Naive thymus-derived CD8-positive, alpha-beta T cell (primary cell): ENCODE data around the gene ADAMTS6. TPM values are rescaled to one million over a fixed set of nuclear protein-coding genes. Genes with fewer than 3 reads are reported as not detected.

Experiments
- ATAC-seq, 2 donors: fragments of 150-1000 bp; cut with Tn5 transposase in 1 of 2; sonication (Bioruptor Pico), chemical (Tn5 transposase) in 1 of 2; 1 replicate in 1 of 2; 2 replicates in 1 of 2; pipeline ENCODE4 v1.10.0; 2021; ENCODE audit warnings: mild to moderate bottlenecking in 2 of 2, moderate library complexity in 2 of 2
- POLR2A ChIA-PET: fragments of 350-600 bp; sonication (Branson Sonifier 250); formaldehyde crosslinking; loops from one replicate; lab custom pipeline; 2021; ENCODE audit warnings: antibody characterized with exemption; lab: Charles Lee
- DNase-seq, 10 donors: peaks; one replicate each; pipeline versions ENCODE4 v3.0.0 to v3.0.0-alpha.2; 2020 to 2022
- H3K27ac Mint-ChIP-seq, 10 donors: one replicate each; pipeline ENCODE4 v1.8.0; 2020 to 2022; ENCODE audit warnings: mild to moderate bottlenecking in 10 of 10, mixed read lengths in 10 of 10, moderate library complexity in 4 of 10, inconsistent platforms in 1 of 10
- H3K27me3 Mint-ChIP-seq, 5 donors: one replicate each; pipeline ENCODE4 v1.8.0; 2021 to 2022; ENCODE audit warnings: mixed read lengths in 5 of 5
- H3K36me3 Mint-ChIP-seq, 3 donors: one replicate each; pipeline ENCODE4 v1.8.0; 2020 to 2022; ENCODE audit warnings: mixed read lengths in 3 of 3, mild to moderate bottlenecking in 2 of 3, inconsistent platforms in 1 of 3
- H3K4me1 Mint-ChIP-seq, 4 donors: one replicate each; pipeline ENCODE4 v1.8.0; 2021 to 2022; ENCODE audit warnings: mixed read lengths in 4 of 4
- H3K4me3 Mint-ChIP-seq, 10 donors: one replicate each; pipeline ENCODE4 v1.8.0; 2020 to 2022; ENCODE audit warnings: mild to moderate bottlenecking in 10 of 10, mixed read lengths in 10 of 10, moderate library complexity in 6 of 10, inconsistent platforms in 1 of 10
- H3K9me3 Mint-ChIP-seq, 9 donors: one replicate each; pipeline ENCODE4 v1.8.0; 2020 to 2022; ENCODE audit warnings: mixed read lengths in 9 of 9, mild to moderate bottlenecking in 3 of 9, inconsistent platforms in 1 of 9, moderate library complexity in 1 of 9
- polyA plus RNA-seq, 3 donors: library from polyadenylated mRNA; unstranded; fragments of 300-500 nt; fragmentation: Illumina TruSeq; gene quantifications; one replicate each; pipeline ENCODE4 v1.2.3, GENCODE V29; 2021
- total RNA-seq, 8 experiments: library from RNA in 2 of 8; stranded (reverse) in 2 of 8; gene quantifications; one replicate each; pipeline ENCODE4 v1.2.3 and lab custom pipeline; 2021 to 2026

The ADAMTS6 gene
- total and polyA plus RNA-seq, 5 experiments from 2014 or later = 0.25 to 9.6 (median 0.66) TPM

- ATAC-seq (no peak), DNase-seq (no peak)
- peaks cover 0 to 11% (median 0%) of the 10 kb centered on the region in 3 donors for H3K36me3 Mint-ChIP-seq
- no peaks in the 10 kb centered on the region for H3K9me3 Mint-ChIP-seq
- no peak overlapping the region for H3K27ac Mint-ChIP-seq
- no peaks in the 10 kb centered on the region for H3K27me3 Mint-ChIP-seq
- POLR2A ChIA-PET = no interaction called here
- no peak overlapping the region for H3K4me3 Mint-ChIP-seq
- no peaks in the 10 kb centered on the region for H3K4me1 Mint-ChIP-seq
Observed at GRCh38 chr5:65296067-65296466, 185.7 kb downstream of the ADAMTS6 start.

GRCh38 chr5:65292196-65292595 lies 189.5 kb downstream of the ADAMTS6 start:
- no peak overlapping the region for H3K4me3 Mint-ChIP-seq
- H3K4me1 Mint-ChIP-seq = no peaks in the 10 kb centered on the region
- no peak for DNase-seq
- ATAC-seq = no peak
- H3K27me3 Mint-ChIP-seq = no peaks in the 10 kb centered on the region
- H3K9me3 Mint-ChIP-seq = no peaks in the 10 kb centered on the region
- H3K27ac Mint-ChIP-seq = no peak overlapping the region
- POLR2A ChIA-PET = no interaction called here
- H3K36me3 Mint-ChIP-seq = peaks cover 0 to 7% (median 0%) of the 10 kb centered on the region in 3 donors

- Mint-ChIP-seq H3K27ac (no peak overlapping the region), H3K27me3 (no peaks in the 10 kb centered on the region), H3K9me3 (no peaks in the 10 kb centered on the region), H3K4me3 (no peak overlapping the region), H3K36me3 (peaks cover 0 to 7% (median 0%) of the 10 kb centered on the region in 3 donors), H3K4me1 (no peaks in the 10 kb centered on the region)
- ATAC-seq = no peak
- DNase-seq = no peak
- POLR2A ChIA-PET = no interaction called here
Observed at GRCh38 chr5:65290677-65291076, 191.0 kb downstream of the ADAMTS6 start.

- Mint-ChIP-seq H3K4me3 (no peak overlapping the region), H3K4me1 (no peaks in the 10 kb centered on the region), H3K36me3 (peaks cover 0 to 10% (median 0%) of the 10 kb centered on the region in 3 donors), H3K9me3 (no peaks in the 10 kb centered on the region), H3K27ac (no peak overlapping the region), H3K27me3 (no peaks in the 10 kb centered on the region)
- ATAC-seq (no peak), DNase-seq (no peak)
- POLR2A ChIA-PET = no interaction called here
Observed at GRCh38 chr5:65288657-65289056, 193.1 kb downstream of the ADAMTS6 start.

- H3K4me1 Mint-ChIP-seq = no peaks in the 10 kb centered on the region
- DNase-seq (no peak), ATAC-seq (no peak)
- H3K4me3 Mint-ChIP-seq = no peak overlapping the region
- H3K36me3 Mint-ChIP-seq = peaks cover 0 to 9% (median 0%) of the 10 kb centered on the region in 3 donors
- peaks cover 0 to 4% (median 0%) of the 10 kb centered on the region in 9 donors for H3K9me3 Mint-ChIP-seq
- peak overlapping the region in 1 of 10 donors; percentile 44 for H3K27ac Mint-ChIP-seq
- peaks cover 0 to 4% (median 0%) of the 10 kb centered on the region in 5 donors for H3K27me3 Mint-ChIP-seq
- POLR2A ChIA-PET = no interaction called here
Observed at GRCh38 chr5:65279603-65280002, 202.1 kb downstream of the ADAMTS6 start.

- POLR2A ChIA-PET = no interaction called here
- no peak for ATAC-seq
- H3K36me3 Mint-ChIP-seq = peaks cover 0 to 12% (median 0%) of the 10 kb centered on the region in 3 donors
Observed at GRCh38 chr5:65276178-65276890, 205.4 kb downstream of the ADAMTS6 start.

GRCh38 chr5:65271906-65272305 lies 209.8 kb downstream of the ADAMTS6 start:
- DNase-seq (no peak), ATAC-seq (no peak)
- Mint-ChIP-seq H3K4me1 (no peaks in the 10 kb centered on the region), H3K9me3 (no peaks in the 10 kb centered on the region), H3K27ac (no peak overlapping the region), H3K4me3 (no peak overlapping the region), H3K27me3 (no peaks in the 10 kb centered on the region), H3K36me3 (peaks cover 0 to 13% (median 0%) of the 10 kb centered on the region in 3 donors)
- POLR2A ChIA-PET = no interaction called here

More at GRCh38 chr5:65276178-65276890, 205.4 kb downstream of the ADAMTS6 start:
- Mint-ChIP-seq H3K27me3 (peaks cover 0 to 4% (median 0%) of the 10 kb centered on the region in 5 donors), H3K4me3 (no peak overlapping the region), H3K9me3 (peaks cover 0 to 4% (median 0%) of the 10 kb centered on the region in 9 donors), H3K4me1 (no peaks in the 10 kb centered on the region), H3K27ac (peak overlapping the region in 1 of 10 donors; percentile 41)
- DNase-seq = no peak

- DNase-seq (no peak), ATAC-seq (no peak)
- H3K27ac Mint-ChIP-seq = no peak overlapping the region
- no peaks in the 10 kb centered on the region for H3K9me3 Mint-ChIP-seq
- H3K4me1 Mint-ChIP-seq = no peaks in the 10 kb centered on the region
- no peak overlapping the region for H3K4me3 Mint-ChIP-seq
- H3K36me3 Mint-ChIP-seq = peaks cover 0 to 13% (median 0%) of the 10 kb centered on the region in 3 donors
- no peaks in the 10 kb centered on the region for H3K27me3 Mint-ChIP-seq
- POLR2A ChIA-PET = no interaction called here
Observed at GRCh38 chr5:65268525-65268924, 213.2 kb downstream of the ADAMTS6 start.

GRCh38 chr5:65264420-65264819 lies 217.3 kb downstream of the ADAMTS6 start:
- DNase-seq = no peak
- Mint-ChIP-seq H3K27ac (peak overlapping the region in 1 of 10 donors; percentile 4), H3K4me1 (no peaks in the 10 kb centered on the region), H3K36me3 (peaks cover 0 to 7% (median 6%) of the 10 kb centered on the region in 3 donors), H3K27me3 (peaks cover 0 to 2% (median 0%) of the 10 kb centered on the region in 5 donors), H3K4me3 (no peak overlapping the region), H3K9me3 (no peaks in the 10 kb centered on the region)
- POLR2A ChIA-PET = no interaction called here
- no peak for ATAC-seq

- no peak overlapping the region for H3K4me3 Mint-ChIP-seq
- POLR2A ChIA-PET = no interaction called here
Observed at GRCh38 chr5:65263321-65263720, 218.4 kb downstream of the ADAMTS6 start.

GRCh38 chr5:65262649-65263059 lies 219.1 kb downstream of the ADAMTS6 start:
- Mint-ChIP-seq H3K4me1 (no peaks in the 10 kb centered on the region), H3K36me3 (peaks cover 4 to 17% (median 17%) of the 10 kb centered on the region in 3 donors), H3K27ac (no peak overlapping the region), H3K4me3 (no peak overlapping the region), H3K27me3 (peaks cover 0 to 7% (median 0%) of the 10 kb centered on the region in 5 donors), H3K9me3 (no peaks in the 10 kb centered on the region)
- POLR2A ChIA-PET = no interaction called here
- ATAC-seq (no peak), DNase-seq (no peak)

More at GRCh38 chr5:65263321-65263720, 218.4 kb downstream of the ADAMTS6 start:
- DNase-seq = no peak
- Mint-ChIP-seq H3K27ac (no peak overlapping the region), H3K9me3 (no peaks in the 10 kb centered on the region), H3K36me3 (peaks cover 4 to 14% (median 13%) of the 10 kb centered on the region in 3 donors), H3K4me1 (no peaks in the 10 kb centered on the region), H3K27me3 (peaks cover 0 to 3% (median 0%) of the 10 kb centered on the region in 5 donors)
- no peak for ATAC-seq

- ATAC-seq (no peak), DNase-seq (no peak)
- POLR2A ChIA-PET = no interaction called here
Observed at GRCh38 chr5:65262096-65262495, 219.6 kb downstream of the ADAMTS6 start.

GRCh38 chr5:65261499-65261898 lies 220.2 kb downstream of the ADAMTS6 start:
- POLR2A ChIA-PET = no interaction called here
- peaks cover 0 to 10% (median 0%) of the 10 kb centered on the region in 5 donors for H3K27me3 Mint-ChIP-seq
- no peak overlapping the region for H3K4me3 Mint-ChIP-seq
- no peak for ATAC-seq
- H3K27ac Mint-ChIP-seq = no peak overlapping the region
- DNase-seq = no peak
- H3K4me1 Mint-ChIP-seq = no peaks in the 10 kb centered on the region
- peaks cover 4 to 17% (median 17%) of the 10 kb centered on the region in 3 donors for H3K36me3 Mint-ChIP-seq
- no peaks in the 10 kb centered on the region for H3K9me3 Mint-ChIP-seq

More at GRCh38 chr5:65262096-65262495, 219.6 kb downstream of the ADAMTS6 start:
- peaks cover 0 to 10% (median 0%) of the 10 kb centered on the region in 5 donors for H3K27me3 Mint-ChIP-seq
- no peak overlapping the region for H3K27ac Mint-ChIP-seq
- no peaks in the 10 kb centered on the region for H3K4me1 Mint-ChIP-seq
- H3K36me3 Mint-ChIP-seq = peaks cover 4 to 17% (median 17%) of the 10 kb centered on the region in 3 donors
- H3K4me3 Mint-ChIP-seq = no peak overlapping the region
- H3K9me3 Mint-ChIP-seq = no peaks in the 10 kb centered on the region
